Panc1 (cell line): ENCODE measurements around the gene SDK1. TPM values are rescaled to one million over a fixed set of nuclear protein-coding genes. Genes with fewer than 3 reads are reported as not detected.

ENCODE experiments used
- ATAC-seq: fragments of 200-7000 bp; cut with Tn5 transposase; 2 replicates; pipeline ENCODE4 v1.9.1; 2020; ENCODE audit warnings: mild to moderate bottlenecking, moderate library complexity
- BruUV-seq: library from RNA; stranded (reverse); fragments of 400-500 nt; replicated peaks from 2 replicates; lab custom pipeline; 2021; lab: Mats Ljungman, UMichigan
- CTCF ChIA-PET: fragments of 300-600 bp; sonication (Branson Sonifier 250); formaldehyde crosslinking; loops from one replicate; lab custom pipeline; 2022; ENCODE audit warnings: antibody characterized with exemption; lab: Charles Lee
- POLR2A ChIA-PET: fragments of 300-600 bp; sonication (Branson Sonifier 250); formaldehyde crosslinking; loops from one replicate; lab custom pipeline; 2022; ENCODE audit warnings: antibody characterized with exemption; lab: Charles Lee
- DNase-seq: peaks from one replicate; pipeline ENCODE4 v3.0.0-alpha.2; 2010; ENCODE audit warnings: low read depth, low spot score
- H3K27ac ChIP-seq: 2 replicates; pipeline ENCODE4 v1.5.1; 2011; ENCODE audit warnings: mild to moderate bottlenecking, low read length, inconsistent platforms
- H3K27me3 ChIP-seq: fragments of 200-500 bp; sonication (Bioruptor generic); 2 replicates; pipeline ENCODE4 v1.6.0; 2014; ENCODE audit warnings: low read length, inconsistent platforms; ENCODE audit not compliant: control insufficient read depth, insufficient read depth
- H3K36me3 ChIP-seq: fragments of 200-500 bp; sonication (Bioruptor generic); 2 replicates; pipeline ENCODE4 v1.5.1; 2014; ENCODE audit warnings: inconsistent platforms, mild to moderate bottlenecking, low read length, moderate library complexity; ENCODE audit not compliant: control insufficient read depth, insufficient read depth
- H3K4me1 ChIP-seq: 2 replicates; pipeline ENCODE4 v1.5.1; 2011; ENCODE audit warnings: inconsistent platforms, mild to moderate bottlenecking, low read length, moderate library complexity; ENCODE audit not compliant: control insufficient read depth, insufficient read depth
- H3K4me3 ChIP-seq, 2 experiments: 2 replicates each; pipeline ENCODE4 v1.5.1; 2011 to 2012; ENCODE audit warnings: low read depth in 2 of 2, low read length in 2 of 2, mild to moderate bottlenecking in 2 of 2, inconsistent platforms in 1 of 2, moderate library complexity in 1 of 2
- H3K9me3 ChIP-seq: fragments of 200-500 bp; sonication (Bioruptor generic); 2 replicates; pipeline ENCODE4 v1.5.1; 2014; ENCODE audit warnings: low read depth, mild to moderate bottlenecking, inconsistent platforms, low read length, moderate library complexity; ENCODE audit not compliant: control insufficient read depth, insufficient read depth
- POLR2AphosphoS5 ChIP-seq: IDR thresholded peaks from 2 replicates; pipeline ENCODE4 v1.6.1; 2012; ENCODE audit warnings: mild to moderate bottlenecking, low read depth, low read length, moderate library complexity
- SIN3A ChIP-seq: IDR thresholded peaks from 2 replicates; pipeline ENCODE4 v1.6.1; 2012; ENCODE audit warnings: low read depth, mild to moderate bottlenecking, low read length, moderate library complexity, borderline replicate concordance; ENCODE audit not compliant: insufficient read depth
- TCF7L2 ChIP-seq: IDR thresholded peaks from 2 replicates; pipeline ENCODE4 v1.6.1; 2011; ENCODE audit warnings: mild to moderate bottlenecking, low read depth, low read length, inconsistent platforms
- in situ Hi-C: cut with HindIII; loops from 2 replicates; pipeline ENCODE4 v1.10.0; 2016; ENCODE audit warnings: low sequenced_read_pairs, low pct_unique_long_range_greater_than_20kb
- intact Hi-C: fragments of 100-400 bp; cut with micrococcal nuclease; formaldehyde crosslinking; loops from one replicate; pipeline ENCODE4 v1.10.0; 2022; ENCODE audit not compliant: unreplicated experiment
- total RNA-seq: library from RNA; stranded (reverse); gene quantifications from one replicate; pipeline ENCODE4 v1.2.1, GENCODE V29; 2021; ENCODE audit not compliant: unreplicated experiment
- TF ChIP-seq, protein P1 (sequence below), 2 experiments: IDR thresholded peaks; 2 replicates each; pipeline ENCODE4 v1.6.1; 2011 to 2012; ENCODE audit warnings: low read depth in 2 of 2, control low read depth in 1 of 2, low read length in 1 of 2, mild to moderate bottlenecking in 1 of 2, moderate library complexity in 1 of 2; ENCODE audit not compliant: insufficient read depth in 1 of 2
- TF ChIP-seq, protein P2 (sequence below): fragments of 450-650 bp; IDR thresholded peaks from 2 replicates; pipeline ENCODE4 v1.5.1; 2017; ENCODE audit warnings: mild to moderate bottlenecking

Gene SDK1
- total RNA-seq, 1 experiment from 2014 or later, result 47.4 TPM

DNA sequence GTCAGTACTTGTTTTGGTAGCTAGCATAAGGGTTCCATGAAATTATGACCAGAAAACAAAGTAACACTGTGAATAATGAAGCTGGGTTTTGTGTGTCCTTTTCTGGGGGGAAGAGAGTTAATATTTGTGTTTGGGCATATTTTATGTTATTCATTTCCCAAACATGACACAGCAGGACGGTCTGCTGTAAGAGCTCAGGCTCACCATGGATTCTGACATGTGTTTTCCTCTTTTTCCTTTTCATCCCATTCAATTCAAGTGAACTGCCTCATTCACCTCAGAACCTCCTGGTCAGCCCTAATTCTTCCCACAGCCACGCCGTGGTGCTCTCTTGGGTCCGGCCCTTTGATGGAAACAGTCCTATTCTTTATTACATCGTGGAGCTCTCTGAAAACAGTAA is 685.9 kb downstream of the SDK1 start:
- ATAC-seq (no peak), DNase-seq (no peak)
- CTCF ChIA-PET, result no interaction called here
- no peak for TF ChIP-seq POLR2AphosphoS5
- TF ChIP-seq, protein P1, sequence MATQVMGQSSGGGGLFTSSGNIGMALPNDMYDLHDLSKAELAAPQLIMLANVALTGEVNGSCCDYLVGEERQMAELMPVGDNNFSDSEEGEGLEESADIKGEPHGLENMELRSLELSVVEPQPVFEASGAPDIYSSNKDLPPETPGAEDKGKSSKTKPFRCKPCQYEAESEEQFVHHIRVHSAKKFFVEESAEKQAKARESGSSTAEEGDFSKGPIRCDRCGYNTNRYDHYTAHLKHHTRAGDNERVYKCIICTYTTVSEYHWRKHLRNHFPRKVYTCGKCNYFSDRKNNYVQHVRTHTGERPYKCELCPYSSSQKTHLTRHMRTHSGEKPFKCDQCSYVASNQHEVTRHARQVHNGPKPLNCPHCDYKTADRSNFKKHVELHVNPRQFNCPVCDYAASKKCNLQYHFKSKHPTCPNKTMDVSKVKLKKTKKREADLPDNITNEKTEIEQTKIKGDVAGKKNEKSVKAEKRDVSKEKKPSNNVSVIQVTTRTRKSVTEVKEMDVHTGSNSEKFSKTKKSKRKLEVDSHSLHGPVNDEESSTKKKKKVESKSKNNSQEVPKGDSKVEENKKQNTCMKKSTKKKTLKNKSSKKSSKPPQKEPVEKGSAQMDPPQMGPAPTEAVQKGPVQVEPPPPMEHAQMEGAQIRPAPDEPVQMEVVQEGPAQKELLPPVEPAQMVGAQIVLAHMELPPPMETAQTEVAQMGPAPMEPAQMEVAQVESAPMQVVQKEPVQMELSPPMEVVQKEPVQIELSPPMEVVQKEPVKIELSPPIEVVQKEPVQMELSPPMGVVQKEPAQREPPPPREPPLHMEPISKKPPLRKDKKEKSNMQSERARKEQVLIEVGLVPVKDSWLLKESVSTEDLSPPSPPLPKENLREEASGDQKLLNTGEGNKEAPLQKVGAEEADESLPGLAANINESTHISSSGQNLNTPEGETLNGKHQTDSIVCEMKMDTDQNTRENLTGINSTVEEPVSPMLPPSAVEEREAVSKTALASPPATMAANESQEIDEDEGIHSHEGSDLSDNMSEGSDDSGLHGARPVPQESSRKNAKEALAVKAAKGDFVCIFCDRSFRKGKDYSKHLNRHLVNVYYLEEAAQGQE (IDR thresholded peaks at IDR 0.05; ENCODE audit: insufficient read depth in 1 of 2, low read depth in 2 of 2, low read length in 1 of 2), result no peak
- TF ChIP-seq TCF7L2, result no peak
- TF ChIP-seq, protein P2, sequence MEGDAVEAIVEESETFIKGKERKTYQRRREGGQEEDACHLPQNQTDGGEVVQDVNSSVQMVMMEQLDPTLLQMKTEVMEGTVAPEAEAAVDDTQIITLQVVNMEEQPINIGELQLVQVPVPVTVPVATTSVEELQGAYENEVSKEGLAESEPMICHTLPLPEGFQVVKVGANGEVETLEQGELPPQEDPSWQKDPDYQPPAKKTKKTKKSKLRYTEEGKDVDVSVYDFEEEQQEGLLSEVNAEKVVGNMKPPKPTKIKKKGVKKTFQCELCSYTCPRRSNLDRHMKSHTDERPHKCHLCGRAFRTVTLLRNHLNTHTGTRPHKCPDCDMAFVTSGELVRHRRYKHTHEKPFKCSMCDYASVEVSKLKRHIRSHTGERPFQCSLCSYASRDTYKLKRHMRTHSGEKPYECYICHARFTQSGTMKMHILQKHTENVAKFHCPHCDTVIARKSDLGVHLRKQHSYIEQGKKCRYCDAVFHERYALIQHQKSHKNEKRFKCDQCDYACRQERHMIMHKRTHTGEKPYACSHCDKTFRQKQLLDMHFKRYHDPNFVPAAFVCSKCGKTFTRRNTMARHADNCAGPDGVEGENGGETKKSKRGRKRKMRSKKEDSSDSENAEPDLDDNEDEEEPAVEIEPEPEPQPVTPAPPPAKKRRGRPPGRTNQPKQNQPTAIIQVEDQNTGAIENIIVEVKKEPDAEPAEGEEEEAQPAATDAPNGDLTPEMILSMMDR, result no peak
- no peak for TF ChIP-seq SIN3A
- in situ Hi-C loops, result no loop called here
- H3K27me3 ChIP-seq, result no peaks in the 10 kb centered on the region
- POLR2A ChIA-PET, result no interaction called here
- H3K4me1 ChIP-seq, result no peaks in the 10 kb centered on the region
- no peaks in the 10 kb centered on the region for H3K9me3 ChIP-seq
- H3K27ac ChIP-seq, result no peak overlapping the region
- intact Hi-C loops, result no loop called here
- H3K36me3 ChIP-seq, result no peaks in the 10 kb centered on the region
- H3K4me3 ChIP-seq, result no peak overlapping the region
- BruUV-seq, result no TSS peak

DNA sequence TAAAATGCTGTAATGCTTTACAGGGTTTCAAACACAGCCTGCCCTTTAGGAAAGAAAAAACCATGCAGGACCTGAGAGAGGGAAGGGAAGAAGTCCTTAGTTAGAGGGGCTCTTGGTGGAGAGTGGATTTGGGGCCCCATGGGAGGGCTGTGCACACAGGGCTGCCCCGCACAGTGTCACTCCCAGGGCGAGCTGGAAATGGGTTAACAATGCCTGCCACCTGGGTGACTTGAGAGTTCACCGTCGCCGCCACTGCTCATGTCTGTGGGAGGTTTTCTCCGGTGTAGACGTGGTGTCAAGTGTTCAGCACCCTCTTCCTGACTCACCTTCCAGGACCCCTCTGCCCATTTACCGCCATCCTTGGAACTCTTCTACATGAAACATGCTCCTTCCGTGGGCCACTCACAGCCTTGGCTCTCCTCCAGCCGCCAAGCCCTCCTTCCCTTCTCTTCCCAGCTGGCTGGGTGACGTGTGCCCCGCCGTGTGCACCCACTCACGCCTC is 686.4 kb downstream of the SDK1 start:
- no TSS peak for BruUV-seq
- no peak overlapping the region for H3K27ac ChIP-seq
- TF ChIP-seq POLR2AphosphoS5 (no peak), SIN3A (no peak), TCF7L2 (no peak)
- TF ChIP-seq, protein P1 (IDR thresholded peaks at IDR 0.05; ENCODE audit: insufficient read depth in 1 of 2, low read depth in 2 of 2, low read length in 1 of 2), result no peak
- TF ChIP-seq, protein P2, result no peak
- in situ Hi-C loops, result no loop called here
- DNase-seq (no peak), ATAC-seq (no peak)
- H3K4me3 ChIP-seq, result no peak overlapping the region
- ChIA-PET CTCF (no interaction called here), POLR2A (interaction anchor here (0.6 kb wide), 1 partner anchor 10 kb away, joined by 5 read pairs; no protein-coding TSS in a partner anchor)
- H3K27me3 ChIP-seq, result no peaks in the 10 kb centered on the region
- no peaks in the 10 kb centered on the region for H3K4me1 ChIP-seq
- no peaks in the 10 kb centered on the region for H3K36me3 ChIP-seq
- no peaks in the 10 kb centered on the region for H3K9me3 ChIP-seq
- intact Hi-C loops, result no loop called here
